Testis (tissue), 2 donors: ENCODE data around the gene COL4A2.

ENCODE experiments used
- POLR2A ChIP-seq: fragments of 450-650 bp; IDR thresholded peaks from one replicate; pipeline ENCODE4 v1.6.1; 2017; ENCODE audit warnings: antibody characterized with exemption, mild to moderate bottlenecking, moderate library complexity
- TF ChIP-seq, protein P1 (sequence below), 3 experiments: fragments of 450-650 bp in 2 of 3; fragments of 200-600 bp in 1 of 3; sonication (generic) in 1 of 3; IDR thresholded peaks; one replicate each; pipeline ENCODE4 v1.5.1; 2016 to 2019; ENCODE audit warnings: antibody characterized with exemption in 3 of 3, mild to moderate bottlenecking in 2 of 3, moderate library complexity in 1 of 3

GRCh38 chr13:110420626-110421025, 113.5 kb downstream of the COL4A2 start:
- TF ChIP-seq POLR2A, result no peak
- TF ChIP-seq, protein P1, sequence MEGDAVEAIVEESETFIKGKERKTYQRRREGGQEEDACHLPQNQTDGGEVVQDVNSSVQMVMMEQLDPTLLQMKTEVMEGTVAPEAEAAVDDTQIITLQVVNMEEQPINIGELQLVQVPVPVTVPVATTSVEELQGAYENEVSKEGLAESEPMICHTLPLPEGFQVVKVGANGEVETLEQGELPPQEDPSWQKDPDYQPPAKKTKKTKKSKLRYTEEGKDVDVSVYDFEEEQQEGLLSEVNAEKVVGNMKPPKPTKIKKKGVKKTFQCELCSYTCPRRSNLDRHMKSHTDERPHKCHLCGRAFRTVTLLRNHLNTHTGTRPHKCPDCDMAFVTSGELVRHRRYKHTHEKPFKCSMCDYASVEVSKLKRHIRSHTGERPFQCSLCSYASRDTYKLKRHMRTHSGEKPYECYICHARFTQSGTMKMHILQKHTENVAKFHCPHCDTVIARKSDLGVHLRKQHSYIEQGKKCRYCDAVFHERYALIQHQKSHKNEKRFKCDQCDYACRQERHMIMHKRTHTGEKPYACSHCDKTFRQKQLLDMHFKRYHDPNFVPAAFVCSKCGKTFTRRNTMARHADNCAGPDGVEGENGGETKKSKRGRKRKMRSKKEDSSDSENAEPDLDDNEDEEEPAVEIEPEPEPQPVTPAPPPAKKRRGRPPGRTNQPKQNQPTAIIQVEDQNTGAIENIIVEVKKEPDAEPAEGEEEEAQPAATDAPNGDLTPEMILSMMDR (IDR thresholded peaks at IDR 0.05), result no peak
